ENCODE data around the gene EFCC1.

GRCh38 chr3:129032716-129033115, 31.6 kb downstream of the EFCC1 start:
- TF ChIP-seq CTCF (IDR thresholded peaks at IDR 0.05) (no peak), POLR2A (IDR thresholded peaks at IDR 0.05) (no peak)

All from transverse colon (tissue), 3 donors.